HepG2 (cell line): Measurements from ENCODE around the gene GIPC2. TPM values are rescaled to one million over a fixed set of nuclear protein-coding genes. Genes with fewer than 3 reads are reported as not detected.

Experiments used
- ASH2L ChIP-seq: fragments of 300-600, 200-600 bp; sonication (generic); IDR thresholded peaks from 2 replicates; pipeline ENCODE4 v1.7.0; 2017; ENCODE audit warnings: low read depth, mild to moderate bottlenecking, moderate library complexity, mixed read lengths, low read length; ENCODE audit not compliant: insufficient read length
- ETV5 ChIP-seq: IDR thresholded peaks from 2 replicates; pipeline ENCODE4 v1.6.1; 2018; ENCODE audit warnings: missing biosample characterization, missing genetic modification reagents, inconsistent platforms, borderline replicate concordance
- GZF1 ChIP-seq: sonication (generic); formaldehyde crosslinking; IDR thresholded peaks from 2 replicates; pipeline ENCODE4 v1.5.1; 2020; ENCODE audit warnings: mild to moderate bottlenecking, missing genetic modification reagents
- IKZF4 ChIP-seq: sonication (generic); formaldehyde crosslinking; IDR thresholded peaks from 2 replicates; pipeline ENCODE4 v1.5.1; 2020; ENCODE audit warnings: borderline replicate concordance, mild to moderate bottlenecking, low read depth, missing genetic modification reagents; ENCODE audit errors: not compliant biosample characterization
- KLF13 ChIP-seq: sonication (generic); formaldehyde crosslinking; IDR thresholded peaks from 2 replicates; pipeline ENCODE4 v1.4.0; 2020; ENCODE audit warnings: mild to moderate bottlenecking, missing genetic modification reagents
- NAIF1 ChIP-seq: sonication (generic); formaldehyde crosslinking; IDR thresholded peaks from 2 replicates; pipeline ENCODE4 v1.5.0; 2020; ENCODE audit warnings: mild to moderate bottlenecking, missing genetic modification reagents, borderline replicate concordance
- POLR2A ChIP-seq, 2 experiments: IDR thresholded peaks; 2 replicates each; pipeline ENCODE4 v1.6.1; 2011; ENCODE audit warnings: low read depth in 2 of 2, low read length in 2 of 2, mild to moderate bottlenecking in 1 of 2, moderate library complexity in 1 of 2; ENCODE audit not compliant: insufficient read depth in 1 of 2
- POLR2AphosphoS2 ChIP-seq: IDR thresholded peaks from 2 replicates; pipeline ENCODE4 v1.6.1; 2011; ENCODE audit warnings: low read depth, low read length, improper control_type of control experiment
- RFX5 ChIP-seq: IDR thresholded peaks from 2 replicates; pipeline ENCODE4 v1.6.1; 2011; ENCODE audit warnings: low read depth, low read length, improper control_type of control experiment
- SATB2 ChIP-seq: sonication (generic); formaldehyde crosslinking; IDR thresholded peaks from 2 replicates; pipeline ENCODE4 v1.5.0; 2020; ENCODE audit warnings: missing genetic modification reagents
- SIN3B ChIP-seq: fragments of 150-350 bp; IDR thresholded peaks from 2 replicates; pipeline ENCODE4 v1.6.1; 2014; ENCODE audit warnings: low read length
- SMAD3 ChIP-seq: sonication (generic); formaldehyde crosslinking; IDR thresholded peaks from 2 replicates; pipeline ENCODE4 v1.4.0; 2020; ENCODE audit warnings: missing genetic modification reagents
- SNAI1 ChIP-seq: sonication (generic); formaldehyde crosslinking; IDR thresholded peaks from 2 replicates; pipeline ENCODE4 v1.5.0; 2020; ENCODE audit warnings: mild to moderate bottlenecking, missing genetic modification reagents, borderline replicate concordance
- TSC22D2 ChIP-seq: sonication (generic); formaldehyde crosslinking; IDR thresholded peaks from 2 replicates; pipeline ENCODE4 v1.5.1; 2020; ENCODE audit warnings: missing genetic modification reagents, mild to moderate bottlenecking, borderline replicate concordance
- ZFY ChIP-seq: sonication (generic); formaldehyde crosslinking; IDR thresholded peaks from 2 replicates; pipeline ENCODE4 v1.4.0; 2020; ENCODE audit warnings: missing genetic modification reagents
- ZNF282 ChIP-seq: fragments of 450-650 bp; IDR thresholded peaks from 2 replicates; pipeline ENCODE4 v1.6.1; 2018; ENCODE audit not compliant: partially characterized antibody
- ZNF33A ChIP-seq: sonication (generic); formaldehyde crosslinking; IDR thresholded peaks from 2 replicates; pipeline ENCODE4 v1.5.1; 2020; ENCODE audit warnings: missing genetic modification reagents, mild to moderate bottlenecking, moderate library complexity, borderline replicate concordance
- ZNF556 ChIP-seq: sonication (generic); formaldehyde crosslinking; IDR thresholded peaks from 2 replicates; pipeline ENCODE4 v1.4.0; 2020; ENCODE audit warnings: mild to moderate bottlenecking, missing genetic modification reagents, borderline replicate concordance
- ZNF780A ChIP-seq: sonication (generic); formaldehyde crosslinking; IDR thresholded peaks from 2 replicates; pipeline ENCODE4 v1.8.0; 2022; ENCODE audit warnings: mild to moderate bottlenecking, missing genetic modification reagents, moderate library complexity
- ZNF83 ChIP-seq: sonication (generic); formaldehyde crosslinking; IDR thresholded peaks from 2 replicates; pipeline ENCODE4 v1.4.0; 2020; ENCODE audit warnings: missing genetic modification reagents, mild to moderate bottlenecking, borderline replicate concordance
- polyA plus RNA-seq, 8 experiments: library from polyadenylated mRNA; depleted of rRNA in 3 of 8; stranded (reverse) in 7 of 8; unstranded in 1 of 8; fragments of >200 nt; fragmentation: Illumina TruSeq in 4 of 8; extraction: Trizol in 4 of 8; gene quantifications; 2 replicates each; pipeline versions ENCODE4 v1.2.1 to v1.2.3, GENCODE V29; 2011 to 2016; ENCODE audit warnings: low read depth in 4 of 8, missing spikeins in 1 of 8, mixed read lengths in 1 of 8; ENCODE audit not compliant: insufficient read depth in 1 of 8
- total RNA-seq, 5 experiments: library from RNA; depleted of rRNA; stranded (reverse); fragments of >200 nt; fragmentation: Illumina TruSeq; extraction: Trizol; gene quantifications; 2 replicates each; pipeline ENCODE4 v1.2.3, GENCODE V29; 2016; ENCODE audit warnings: low read depth in 1 of 5
- TF ChIP-seq, protein P1 (sequence below): sonication (generic); formaldehyde crosslinking; IDR thresholded peaks from 2 replicates; pipeline ENCODE4 v1.4.0; 2020; ENCODE audit warnings: missing genetic modification reagents, mild to moderate bottlenecking, borderline replicate concordance
- TF ChIP-seq, protein P2 (sequence below): IDR thresholded peaks from 2 replicates; pipeline ENCODE4 v1.6.1; 2012; ENCODE audit warnings: low read length, improper control_type of control experiment
- TF ChIP-seq, protein P3 (sequence below): sonication (generic); formaldehyde crosslinking; IDR thresholded peaks from 2 replicates; pipeline ENCODE4 v1.8.0; 2022; ENCODE audit warnings: mild to moderate bottlenecking, missing genetic modification reagents, moderate library complexity

The GIPC2 gene
- total and polyA plus RNA-seq, 2 of the 13 experiments (the other 11 are each of a cell fraction or from before 2014, with no cell fraction given), result 6.1 to 21.6 TPM

DNA sequence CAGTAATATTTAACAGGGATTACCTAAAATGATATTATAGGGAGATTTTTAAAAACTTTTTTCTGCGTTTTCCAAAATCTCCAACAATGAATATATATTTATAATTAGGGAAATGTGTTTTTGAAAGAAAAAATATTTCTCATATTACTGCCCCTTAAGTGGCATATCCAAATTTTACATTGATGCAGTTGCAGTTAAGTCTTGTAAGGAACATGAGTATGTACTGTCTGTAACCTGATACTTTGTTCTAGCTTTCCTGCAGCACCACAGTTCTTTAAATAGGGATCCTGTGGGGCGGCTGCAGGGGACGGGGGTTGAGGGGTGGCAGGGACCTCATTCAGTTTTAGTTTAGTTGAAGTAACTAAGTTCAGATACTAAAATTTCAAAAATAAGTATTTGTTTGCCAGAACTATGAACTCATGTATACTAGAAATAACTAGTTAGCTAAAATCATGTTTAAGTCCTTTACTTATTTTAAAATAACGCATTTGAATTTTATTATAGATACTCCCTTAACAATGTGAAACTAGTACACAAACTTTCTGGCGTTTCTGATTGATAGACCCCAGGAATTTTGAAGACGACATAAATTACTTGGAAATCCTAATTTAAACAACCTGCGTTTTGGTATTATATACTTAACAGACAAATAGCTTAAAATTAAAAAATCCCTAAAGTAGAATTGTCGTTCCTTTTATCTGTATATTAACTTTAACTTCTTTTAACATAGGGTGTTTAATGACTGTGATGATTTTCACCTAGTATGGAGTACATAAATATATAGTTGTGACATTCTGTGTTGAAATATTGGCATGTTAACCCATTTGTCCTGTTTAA is 41.7 kb upstream of the GIPC2 start (continued):
- TF ChIP-seq, protein P1, sequence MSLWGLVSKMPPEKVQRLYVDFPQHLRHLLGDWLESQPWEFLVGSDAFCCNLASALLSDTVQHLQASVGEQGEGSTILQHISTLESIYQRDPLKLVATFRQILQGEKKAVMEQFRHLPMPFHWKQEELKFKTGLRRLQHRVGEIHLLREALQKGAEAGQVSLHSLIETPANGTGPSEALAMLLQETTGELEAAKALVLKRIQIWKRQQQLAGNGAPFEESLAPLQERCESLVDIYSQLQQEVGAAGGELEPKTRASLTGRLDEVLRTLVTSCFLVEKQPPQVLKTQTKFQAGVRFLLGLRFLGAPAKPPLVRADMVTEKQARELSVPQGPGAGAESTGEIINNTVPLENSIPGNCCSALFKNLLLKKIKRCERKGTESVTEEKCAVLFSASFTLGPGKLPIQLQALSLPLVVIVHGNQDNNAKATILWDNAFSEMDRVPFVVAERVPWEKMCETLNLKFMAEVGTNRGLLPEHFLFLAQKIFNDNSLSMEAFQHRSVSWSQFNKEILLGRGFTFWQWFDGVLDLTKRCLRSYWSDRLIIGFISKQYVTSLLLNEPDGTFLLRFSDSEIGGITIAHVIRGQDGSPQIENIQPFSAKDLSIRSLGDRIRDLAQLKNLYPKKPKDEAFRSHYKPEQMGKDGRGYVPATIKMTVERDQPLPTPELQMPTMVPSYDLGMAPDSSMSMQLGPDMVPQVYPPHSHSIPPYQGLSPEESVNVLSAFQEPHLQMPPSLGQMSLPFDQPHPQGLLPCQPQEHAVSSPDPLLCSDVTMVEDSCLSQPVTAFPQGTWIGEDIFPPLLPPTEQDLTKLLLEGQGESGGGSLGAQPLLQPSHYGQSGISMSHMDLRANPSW (CRISPR knock-in tag), result no peak
- TF ChIP-seq POLR2A (IDR thresholded peaks at IDR 0.05; ENCODE audit: insufficient read depth in 1 of 2, low read depth in 2 of 2, low read length in 2 of 2), result peak; percentile 69 to 98
- no peak for TF ChIP-seq NAIF1 (CRISPR knock-in tag)
- TF ChIP-seq ZFY (CRISPR knock-in tag), result no peak
- no peak for TF ChIP-seq ZNF282
- no peak for TF ChIP-seq GZF1 (CRISPR knock-in tag)
- TF ChIP-seq, protein P2, sequence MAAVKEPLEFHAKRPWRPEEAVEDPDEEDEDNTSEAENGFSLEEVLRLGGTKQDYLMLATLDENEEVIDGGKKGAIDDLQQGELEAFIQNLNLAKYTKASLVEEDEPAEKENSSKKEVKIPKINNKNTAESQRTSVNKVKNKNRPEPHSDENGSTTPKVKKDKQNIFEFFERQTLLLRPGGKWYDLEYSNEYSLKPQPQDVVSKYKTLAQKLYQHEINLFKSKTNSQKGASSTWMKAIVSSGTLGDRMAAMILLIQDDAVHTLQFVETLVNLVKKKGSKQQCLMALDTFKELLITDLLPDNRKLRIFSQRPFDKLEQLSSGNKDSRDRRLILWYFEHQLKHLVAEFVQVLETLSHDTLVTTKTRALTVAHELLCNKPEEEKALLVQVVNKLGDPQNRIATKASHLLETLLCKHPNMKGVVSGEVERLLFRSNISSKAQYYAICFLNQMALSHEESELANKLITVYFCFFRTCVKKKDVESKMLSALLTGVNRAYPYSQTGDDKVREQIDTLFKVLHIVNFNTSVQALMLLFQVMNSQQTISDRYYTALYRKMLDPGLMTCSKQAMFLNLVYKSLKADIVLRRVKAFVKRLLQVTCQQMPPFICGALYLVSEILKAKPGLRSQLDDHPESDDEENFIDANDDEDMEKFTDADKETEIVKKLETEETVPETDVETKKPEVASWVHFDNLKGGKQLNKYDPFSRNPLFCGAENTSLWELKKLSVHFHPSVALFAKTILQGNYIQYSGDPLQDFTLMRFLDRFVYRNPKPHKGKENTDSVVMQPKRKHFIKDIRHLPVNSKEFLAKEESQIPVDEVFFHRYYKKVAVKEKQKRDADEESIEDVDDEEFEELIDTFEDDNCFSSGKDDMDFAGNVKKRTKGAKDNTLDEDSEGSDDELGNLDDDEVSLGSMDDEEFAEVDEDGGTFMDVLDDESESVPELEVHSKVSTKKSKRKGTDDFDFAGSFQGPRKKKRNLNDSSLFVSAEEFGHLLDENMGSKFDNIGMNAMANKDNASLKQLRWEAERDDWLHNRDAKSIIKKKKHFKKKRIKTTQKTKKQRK, result peak; percentile 37; the same call in 1 of the 2 replicates
- TF ChIP-seq ZNF556 (CRISPR knock-in tag), result no peak
- TF ChIP-seq, protein P3, sequence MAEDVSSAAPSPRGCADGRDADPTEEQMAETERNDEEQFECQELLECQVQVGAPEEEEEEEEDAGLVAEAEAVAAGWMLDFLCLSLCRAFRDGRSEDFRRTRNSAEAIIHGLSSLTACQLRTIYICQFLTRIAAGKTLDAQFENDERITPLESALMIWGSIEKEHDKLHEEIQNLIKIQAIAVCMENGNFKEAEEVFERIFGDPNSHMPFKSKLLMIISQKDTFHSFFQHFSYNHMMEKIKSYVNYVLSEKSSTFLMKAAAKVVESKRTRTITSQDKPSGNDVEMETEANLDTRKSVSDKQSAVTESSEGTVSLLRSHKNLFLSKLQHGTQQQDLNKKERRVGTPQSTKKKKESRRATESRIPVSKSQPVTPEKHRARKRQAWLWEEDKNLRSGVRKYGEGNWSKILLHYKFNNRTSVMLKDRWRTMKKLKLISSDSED, result no peak
- TF ChIP-seq SATB2 (CRISPR knock-in tag), result no peak
- TF ChIP-seq KLF13 (CRISPR knock-in tag), result no peak
- peak; percentile 97 for TF ChIP-seq POLR2AphosphoS2
- no peak for TF ChIP-seq RFX5
- no peak for TF ChIP-seq ZNF780A (CRISPR knock-in tag)
- peak; percentile 77 for TF ChIP-seq ASH2L
- TF ChIP-seq SIN3B, result no peak
- no peak for TF ChIP-seq ZNF83
- TF ChIP-seq TSC22D2 (CRISPR knock-in tag), result no peak
- no peak for TF ChIP-seq ETV5
- TF ChIP-seq ZNF33A (CRISPR knock-in tag), result no peak
- no peak for TF ChIP-seq IKZF4 (CRISPR knock-in tag)
- TF ChIP-seq SNAI1 (CRISPR knock-in tag), result no peak
- TF ChIP-seq SMAD3 (CRISPR knock-in tag), result no peak
